WERI-Rb-1 (cell line): ENCODE results near the gene SSNA1.
A peak's percentile ranks its signal among the peaks of the same experiment; 100 is the strongest.

ENCODE experiments used
- DNase-seq: peaks from one replicate; pipeline ENCODE4 v3.0.0-alpha.2; 2020
- H3K27ac ChIP-seq: fragments of 250-450 bp; sonication (Bioruptor Pico); 2 replicates; pipeline ENCODE4 v1.5.1; 2020; ENCODE audit warnings: mild to moderate bottlenecking, moderate library complexity
- H3K27me3 ChIP-seq: fragments of 250-450 bp; sonication (Bioruptor Pico); 2 replicates; pipeline ENCODE4 v1.5.1; 2021; ENCODE audit warnings: mild to moderate bottlenecking, low read depth, moderate library complexity; ENCODE audit not compliant: insufficient read depth, severe bottlenecking
- H3K36me3 ChIP-seq: fragments of 250-450 bp; sonication (Bioruptor Pico); 2 replicates; pipeline ENCODE4 v1.5.1; 2020; ENCODE audit warnings: mild to moderate bottlenecking, moderate library complexity
- H3K4me3 ChIP-seq: 2 replicates; pipeline ENCODE4 v1.5.1; 2011; ENCODE audit warnings: low read depth, mild to moderate bottlenecking, control low read depth, low read length
- H3K9me3 ChIP-seq: fragments of 250-450 bp; sonication (Bioruptor Pico); 2 replicates; pipeline ENCODE4 v1.5.1; 2021; ENCODE audit warnings: mild to moderate bottlenecking, moderate library complexity; ENCODE audit not compliant: severe bottlenecking
- CTCF ChIP-seq: IDR thresholded peaks from 2 replicates; pipeline ENCODE4 v1.5.1; 2011; ENCODE audit warnings: low read depth, mild to moderate bottlenecking, control low read depth, inconsistent platforms, low read length

SSNA1 gene

GRCh38 chr9:137202966-137203365 is 14.5 kb downstream of the SSNA1 start:
- DNase-seq, result no peak
- H3K27me3 ChIP-seq, result no peaks in the 10 kb centered on the region
- no peak overlapping the region for H3K4me3 ChIP-seq
- TF ChIP-seq CTCF, result no peak
- no peak overlapping the region for H3K27ac ChIP-seq
- H3K36me3 ChIP-seq, result no peaks in the 10 kb centered on the region
- no peaks in the 10 kb centered on the region for H3K9me3 ChIP-seq

- no peak for DNase-seq
- Histone ChIP-seq H3K4me3 (peak overlapping the region; percentile 82), H3K27ac (no peak overlapping the region; the same call in 1 of the 2 replicates), H3K36me3 (no peaks in the 10 kb centered on the region), H3K9me3 (no peaks in the 10 kb centered on the region), H3K27me3 (no peaks in the 10 kb centered on the region)
- no peak for TF ChIP-seq CTCF
Measured at GRCh38 chr9:137204731-137205125, 16.3 kb downstream of the SSNA1 start.

GRCh38 chr9:137205126-137206069 is 16.9 kb downstream of the SSNA1 start, which contains the start of the genes NDOR1 and TMEM203:
Gene NDOR1, plus strand, starts transcription at chr9:137205700. Its CDS starts 78 bp downstream, at chr9:137205778.
Gene TMEM203, minus strand, starts transcription at chr9:137205648. Its CDS starts 234 bp downstream, at chr9:137205414.
- Histone ChIP-seq H3K27me3 (no peaks in the 10 kb centered on the region), H3K36me3 (no peaks in the 10 kb centered on the region), H3K4me3 (peak within 1 kb of the TSS; percentile 82), H3K27ac (peak within 1 kb of the TSS; percentile 80), H3K9me3 (no peaks in the 10 kb centered on the region)
- TF ChIP-seq CTCF, result no peak
- DNase-seq, result peak; percentile 69

- Histone ChIP-seq H3K27ac (no peak overlapping the region), H3K9me3 (no peaks in the 10 kb centered on the region), H3K4me3 (no peak overlapping the region; the same call in 1 of the 2 replicates), H3K27me3 (no peaks in the 10 kb centered on the region), H3K36me3 (no peaks in the 10 kb centered on the region)
- DNase-seq, result no peak
- TF ChIP-seq CTCF, result no peak
Measured at GRCh38 chr9:137206602-137207001, 18.1 kb downstream of the SSNA1 start.

- no peaks in the 10 kb centered on the region for H3K27me3 ChIP-seq
- H3K36me3 ChIP-seq, result no peaks in the 10 kb centered on the region
Measured at GRCh38 chr9:137211532-137211931, 23.1 kb downstream of the SSNA1 start.

More at GRCh38 chr9:137211532-137211931, 23.1 kb downstream of the SSNA1 start:
- no peak for DNase-seq
- Histone ChIP-seq H3K27ac (no peak overlapping the region), H3K9me3 (no peaks in the 10 kb centered on the region), H3K4me3 (no peak overlapping the region)
- no peak for TF ChIP-seq CTCF
